ENCODE results near the gene CCDC138.
"Not testable (repeated sequence)": the region's sequence is repeated elsewhere in the genome, so short reads cannot be mapped to it uniquely, and the experiment has no call there.

CCDC138 gene, protein sequence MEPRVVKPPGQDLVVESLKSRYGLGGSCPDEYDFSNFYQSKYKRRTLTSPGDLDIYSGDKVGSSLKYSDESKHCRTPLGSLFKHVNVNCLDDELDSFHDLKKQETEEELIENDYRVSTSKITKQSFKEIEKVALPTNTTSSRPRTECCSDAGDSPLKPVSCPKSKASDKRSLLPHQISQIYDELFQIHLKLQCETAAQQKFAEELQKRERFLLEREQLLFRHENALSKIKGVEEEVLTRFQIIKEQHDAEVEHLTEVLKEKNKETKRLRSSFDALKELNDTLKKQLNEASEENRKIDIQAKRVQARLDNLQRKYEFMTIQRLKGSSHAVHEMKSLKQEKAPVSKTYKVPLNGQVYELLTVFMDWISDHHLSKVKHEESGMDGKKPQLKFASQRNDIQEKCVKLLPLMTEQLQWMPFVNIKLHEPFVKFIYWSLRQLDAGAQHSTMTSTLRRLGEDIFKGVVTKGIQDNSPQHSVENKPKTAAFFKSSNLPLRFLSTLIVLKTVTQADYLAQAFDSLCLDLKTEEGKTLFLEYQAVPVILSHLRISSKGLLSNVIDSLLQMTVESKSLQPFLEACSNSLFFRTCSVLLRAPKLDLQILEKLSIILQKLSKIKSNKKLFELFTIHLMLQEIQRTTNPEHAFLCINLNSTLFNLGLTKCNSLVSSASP

DNA sequence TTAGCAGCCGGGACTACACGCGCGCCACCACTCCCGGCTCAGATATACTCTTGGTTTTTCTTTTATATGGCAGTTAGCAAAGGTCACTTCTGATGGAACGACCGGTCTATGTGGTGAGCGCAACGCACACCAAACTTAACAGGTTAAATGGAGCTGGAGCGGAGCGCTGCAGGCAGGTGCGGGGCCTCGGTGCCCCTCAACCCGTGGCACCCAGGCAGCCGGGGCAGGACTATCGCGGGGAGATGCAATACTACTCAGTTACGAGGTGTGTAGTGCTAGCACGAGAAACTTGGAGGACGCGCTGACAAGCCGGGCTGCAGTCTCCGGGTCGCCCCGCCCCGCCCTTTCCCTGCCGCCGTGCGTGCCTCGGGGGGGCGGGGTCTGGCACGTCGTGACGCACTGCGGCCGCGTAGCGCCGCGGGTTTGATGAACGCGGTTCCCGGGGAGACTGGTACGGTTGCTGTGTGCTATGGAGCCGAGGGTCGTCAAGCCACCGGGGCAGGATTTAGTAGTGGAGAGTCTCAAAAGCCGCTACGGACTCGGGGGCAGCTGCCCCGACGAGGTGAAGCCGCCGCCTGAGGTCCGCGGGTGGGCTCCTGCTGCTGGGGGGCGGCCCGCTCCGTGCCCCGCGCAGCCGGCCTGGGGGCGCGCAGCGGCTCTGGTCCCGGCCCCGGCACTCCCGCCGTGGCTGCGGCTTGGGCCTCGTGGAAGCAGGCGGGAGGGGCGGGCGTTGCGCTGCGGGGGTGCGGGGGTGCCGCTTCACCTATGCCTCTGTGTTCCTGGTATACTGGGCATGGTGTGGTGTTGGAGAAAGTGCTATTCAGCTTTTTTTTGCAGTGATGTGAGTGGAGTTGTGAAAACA lies at the start of gene CCDC138:
TSS of gene CCDC138 (plus strand) at position 418 of the 862 bp plus-strand sequence. CDS start at position 470, 52 bp downstream.
- FAIRE-seq (peak; percentile 98), DNase-seq (ENCODE audit: insufficient read length, low spot score) (peak; percentile 87)

DNA sequence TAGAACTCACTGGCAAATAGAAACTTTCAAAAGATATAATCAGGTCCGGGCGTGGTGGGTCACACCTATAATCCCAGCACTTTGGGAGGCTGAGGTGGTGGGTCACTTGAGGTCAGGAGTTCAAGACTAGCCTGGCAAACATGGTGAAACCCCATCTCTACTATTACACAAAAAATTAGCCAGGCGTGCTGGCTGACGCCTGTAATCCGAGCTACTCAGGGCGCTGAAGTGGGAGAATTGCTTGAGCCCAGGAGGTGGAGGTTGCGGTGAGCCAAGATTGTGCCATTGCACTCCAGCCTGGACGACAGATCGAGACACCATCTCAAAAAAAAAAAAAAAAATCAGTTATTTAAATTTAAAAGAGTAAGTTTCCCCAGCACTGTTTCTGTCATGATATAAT lies 28.6 kb upstream of the CCDC138 start:
- not testable (repeated sequence) for DNase-seq (ENCODE audit: insufficient read length, low spot score); FAIRE-seq

DNA sequence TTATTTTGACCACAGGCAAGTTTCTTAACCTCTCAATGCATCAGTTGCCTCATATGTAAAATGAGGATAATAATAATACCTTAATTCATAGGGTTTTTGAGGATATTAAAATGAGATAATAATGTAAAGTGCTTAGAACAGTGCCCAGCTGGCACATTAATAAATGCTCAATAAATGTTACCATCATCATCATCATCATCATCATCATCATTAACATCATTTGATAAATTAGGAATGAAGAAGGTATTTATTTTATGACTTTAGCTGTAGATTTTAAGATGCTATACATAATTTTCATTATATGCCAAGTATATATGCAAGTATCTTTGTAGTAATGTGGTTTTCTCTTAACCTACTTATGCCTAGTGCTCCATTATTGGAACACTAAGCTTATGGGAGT lies 24.0 kb upstream of the CCDC138 start:
- not testable (repeated sequence) for DNase-seq (ENCODE audit: insufficient read length, low spot score); FAIRE-seq

GRCh38 chr2:108766671-108767070 lies 19.9 kb upstream of the CCDC138 start:
- not testable (repeated sequence) for DNase-seq (ENCODE audit: insufficient read length, low spot score); FAIRE-seq

GRCh38 chr2:108767859-108768258 lies 18.7 kb upstream of the CCDC138 start:
- DNase-seq (ENCODE audit: insufficient read length, low spot score); FAIRE-seq: not testable (repeated sequence)

DNA sequence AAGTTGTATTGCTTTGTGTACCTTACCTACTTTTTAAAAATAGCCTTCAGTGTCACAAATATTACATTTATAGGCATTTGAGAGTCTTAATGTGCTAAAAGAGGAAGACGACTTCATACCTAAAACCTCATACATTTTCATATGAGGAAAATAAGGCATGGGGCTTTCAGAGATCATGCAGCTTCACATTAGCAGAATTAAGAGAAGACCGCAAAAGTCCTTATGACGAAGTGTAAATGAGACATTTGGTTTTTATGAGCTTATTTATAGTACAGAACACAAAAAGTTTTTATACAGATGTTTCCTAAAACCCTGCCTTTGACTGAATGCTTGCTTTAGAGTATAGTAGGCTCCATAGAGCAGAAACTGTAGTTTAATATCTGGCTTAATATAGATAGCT lies 10.1 kb upstream of the CCDC138 start:
- DNase-seq (ENCODE audit: insufficient read length, low spot score) (no peak), FAIRE-seq (peak; percentile 59)

DNA sequence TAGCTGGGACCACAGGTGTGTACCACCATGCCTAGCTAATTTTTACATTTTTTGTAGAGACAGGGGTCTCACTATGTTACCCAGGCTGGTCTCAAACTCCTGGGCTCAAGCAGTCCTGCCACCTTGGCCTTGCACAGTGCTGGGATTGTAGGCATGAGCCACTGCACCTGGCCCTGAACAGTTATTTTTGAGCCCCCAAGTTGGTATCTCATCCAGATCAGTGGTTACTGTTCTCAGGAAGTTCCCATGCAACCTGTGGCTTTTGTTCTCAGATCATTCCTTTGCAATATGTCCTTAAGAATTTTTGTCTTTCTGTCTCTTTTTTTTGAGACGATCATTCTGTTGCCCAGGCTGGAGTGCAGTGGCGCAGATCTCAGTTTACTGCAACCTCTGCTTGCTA lies 7.7 kb upstream of the CCDC138 start:
- no peak for DNase-seq (ENCODE audit: insufficient read length, low spot score)
- no peak for FAIRE-seq

- DNase-seq (ENCODE audit: insufficient read length, low spot score) (no peak), FAIRE-seq (no peak)
These were observed 590 bp upstream of the CCDC138 start for GRCh38 chr2:108786008-108786353.

DNA sequence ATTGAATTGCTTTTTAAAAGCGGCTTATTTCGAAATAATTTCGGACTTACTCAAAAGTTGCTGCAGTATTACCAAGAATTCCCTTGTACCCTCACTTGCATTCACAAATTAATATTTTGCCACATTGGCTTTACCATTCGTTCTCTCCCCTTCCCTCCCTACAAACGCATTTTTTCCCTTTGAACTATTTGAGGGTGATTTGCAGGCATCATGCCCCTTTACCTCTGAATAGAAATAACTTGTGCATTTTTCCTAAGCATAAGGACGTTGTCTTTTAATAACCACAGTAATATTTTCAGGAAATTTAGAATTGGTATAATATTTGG lies 608 bp downstream of the CCDC138 start:
- no peak for DNase-seq (ENCODE audit: insufficient read length, low spot score)
- no peak for FAIRE-seq

GRCh38 chr2:108803045-108803736 lies 16.6 kb downstream of the CCDC138 start:
- FAIRE-seq: no peak
- DNase-seq (ENCODE audit: insufficient read length, low spot score): no peak

- DNase-seq (ENCODE audit: insufficient read length, low spot score): no peak
- FAIRE-seq: no peak
These were observed 18.5 kb downstream of the CCDC138 start for GRCh38 chr2:108805032-108805431.

- DNase-seq (ENCODE audit: insufficient read length, low spot score) (no peak), FAIRE-seq (no peak)
These were observed 19.2 kb downstream of the CCDC138 start for GRCh38 chr2:108805782-108806181.

GRCh38 chr2:108806371-108807113 lies 20.0 kb downstream of the CCDC138 start:
- DNase-seq (ENCODE audit: insufficient read length, low spot score) (no peak), FAIRE-seq (no peak)

- no peak for DNase-seq (ENCODE audit: insufficient read length, low spot score)
- FAIRE-seq: no peak
These were observed 23.4 kb downstream of the CCDC138 start for GRCh38 chr2:108809936-108810335.

- FAIRE-seq: no peak
These were observed 24.7 kb downstream of the CCDC138 start for GRCh38 chr2:108810993-108811957.

GRCh38 chr2:108813732-108814131 lies 27.2 kb downstream of the CCDC138 start:
- DNase-seq (ENCODE audit: insufficient read length, low spot score) (no peak), FAIRE-seq (no peak)

More at GRCh38 chr2:108810993-108811957, 24.7 kb downstream of the CCDC138 start:
- no peak for DNase-seq (ENCODE audit: insufficient read length, low spot score)

GRCh38 chr2:108820482-108820881 lies 33.9 kb downstream of the CCDC138 start:
- FAIRE-seq (no peak), DNase-seq (ENCODE audit: insufficient read length, low spot score) (no peak)

GRCh38 chr2:108823286-108823685 lies 36.7 kb downstream of the CCDC138 start:
- no peak for DNase-seq (ENCODE audit: insufficient read length, low spot score)
- FAIRE-seq: no peak
